Endothelial cell of umbilical vein (primary cell): ENCODE measurements around the gene ARL1. TPM values are rescaled to one million over a fixed set of nuclear protein-coding genes. Genes with fewer than 3 reads are reported as not detected.

Experiments
- BruUV-seq: library from RNA; stranded (reverse); fragments of 400-500 nt; replicated peaks from 2 replicates; lab custom pipeline; 2021; lab: Mats Ljungman, UMichigan
- CTCF ChIA-PET: fragments of 300-600, 350-600 bp; sonication (Branson Sonifier 250); formaldehyde crosslinking; loops from one replicate; lab custom pipeline; 2021; ENCODE audit warnings: antibody characterized with exemption, inconsistent platforms; lab: Charles Lee
- POLR2A ChIA-PET: fragments of 300-600, 350-600 bp; sonication (Branson Sonifier 250); formaldehyde crosslinking; loops from one replicate; lab custom pipeline; 2021; ENCODE audit warnings: antibody characterized with exemption, inconsistent platforms; lab: Charles Lee
- DNase-seq: peaks from one replicate; pipeline ENCODE4 v3.0.0-alpha.2; 2011; ENCODE audit warnings: low read depth, low spot score
- FAIRE-seq: peaks from 2 replicates; lab custom pipeline; 2011; peaks lifted over from hg19 to GRCh38; lab: Jason Lieb, UNC
- H2AFZ ChIP-seq: 2 replicates; pipeline ENCODE4 v1.6.0; 2012; ENCODE audit warnings: low read depth, low read length, control low read depth, inconsistent platforms
- H3K27ac ChIP-seq: 2 replicates; pipeline ENCODE4 v1.5.1; 2011; ENCODE audit warnings: low read depth, mild to moderate bottlenecking, control low read depth, low read length, moderate library complexity; ENCODE audit not compliant: insufficient read depth
- H3K27me3 ChIP-seq, 2 experiments: 2 replicates each; pipeline versions ENCODE4 v1.6.0 to v1.6.1; 2011; ENCODE audit warnings: low read length in 2 of 2, mixed read lengths in 1 of 2; ENCODE audit not compliant: control insufficient read depth in 2 of 2, insufficient read depth in 2 of 2
- H3K36me3 ChIP-seq, 2 experiments: 2 replicates in 1 of 2; 3 replicates in 1 of 2; pipeline ENCODE4 v1.5.1; 2011; ENCODE audit warnings: low read length in 2 of 2, mild to moderate bottlenecking in 1 of 2, moderate library complexity in 1 of 2; ENCODE audit not compliant: control insufficient read depth in 2 of 2, insufficient read depth in 2 of 2; ENCODE audit errors: extremely low read depth in 1 of 2
- H3K4me1 ChIP-seq: 3 replicates; pipeline ENCODE4 v1.5.1; 2011; ENCODE audit warnings: mild to moderate bottlenecking, low read length; ENCODE audit not compliant: control insufficient read depth, insufficient read depth; ENCODE audit errors: extremely low read depth
- H3K4me2 ChIP-seq: 2 replicates; pipeline ENCODE4 v1.6.1; 2011; ENCODE audit warnings: low read length, control low read depth, mixed read lengths; ENCODE audit not compliant: insufficient read depth
- H3K4me3 ChIP-seq, 3 experiments: fragments of 200-600 bp in 1 of 3; sonication (generic), shearing (Covaris generic) in 1 of 3; replicated peaks in 1 of 3; 2 replicates each; pipeline ENCODE4 v1.5.1; 2011 to 2016; ENCODE audit warnings: control low read depth in 3 of 3, low read length in 3 of 3, mild to moderate bottlenecking in 2 of 3, inconsistent platforms in 1 of 3, low read depth in 1 of 3, moderate library complexity in 1 of 3; ENCODE audit not compliant: insufficient read depth in 1 of 3
- H3K79me2 ChIP-seq: 2 replicates; pipeline ENCODE4 v1.6.0; 2012; ENCODE audit warnings: low read length, inconsistent platforms; ENCODE audit not compliant: control insufficient read depth, insufficient read depth
- H3K9ac ChIP-seq: replicated peaks from 2 replicates; pipeline ENCODE3; 2011; ENCODE audit warnings: low read length, control low read depth; ENCODE audit not compliant: insufficient read depth; ENCODE audit errors: extremely low read depth
- H3K9me1 ChIP-seq: replicated peaks from 3 replicates; pipeline ENCODE4 v1.6.0; 2011; ENCODE audit warnings: mild to moderate bottlenecking, low read length; ENCODE audit not compliant: control insufficient read depth, insufficient read depth; ENCODE audit errors: extremely low read depth
- H3K9me3 ChIP-seq: replicated peaks from 2 replicates; pipeline ENCODE4 v1.5.1; 2012; ENCODE audit warnings: low read length, inconsistent platforms; ENCODE audit not compliant: control insufficient read depth, insufficient read depth
- H4K20me1 ChIP-seq: replicated peaks from 2 replicates; pipeline ENCODE3; 2011; ENCODE audit warnings: mild to moderate bottlenecking, low read length; ENCODE audit not compliant: control insufficient read depth, insufficient read depth; ENCODE audit errors: extremely low read depth
- FOS ChIP-seq: IDR thresholded peaks from 2 replicates; pipeline ENCODE4 v1.6.1; 2011; ENCODE audit warnings: mild to moderate bottlenecking, low read length, moderate library complexity, borderline replicate concordance; ENCODE audit not compliant: insufficient read depth
- POLR2A ChIP-seq: IDR thresholded peaks from 2 replicates; pipeline ENCODE4 v1.6.1; 2012; ENCODE audit warnings: low read depth, mild to moderate bottlenecking, control low read depth, low read length
- POLR2AphosphoS5 ChIP-seq: IDR thresholded peaks from 2 replicates; pipeline ENCODE4 v1.6.1; 2012; ENCODE audit warnings: low read depth, mild to moderate bottlenecking, control low read depth, low read length, moderate library complexity; ENCODE audit not compliant: insufficient read depth
- dilution Hi-C: fragments of 300-500 bp; cut with MboI; formaldehyde crosslinking; loops from one replicate; pipeline ENCODE4 v1.15.0; 2019; ENCODE audit warnings: low sequenced_read_pairs; ENCODE audit not compliant: extremely low pct_ligation_motif_present
- intact Hi-C: fragments of 100-400 bp; cut with micrococcal nuclease; formaldehyde crosslinking; loops from one replicate; pipeline ENCODE4 v1.10.0; 2022
- polyA plus RNA-seq, 4 experiments: library from polyadenylated mRNA; depleted of rRNA in 3 of 4; stranded (reverse) in 3 of 4; unstranded in 1 of 4; fragments of >200 nt; gene quantifications; 2 replicates each; pipeline versions ENCODE4 v1.2.1 to v1.2.3, GENCODE V29; 2011 to 2012; ENCODE audit warnings: missing spikeins in 1 of 4
- total RNA-seq: library from RNA; stranded (reverse); gene quantifications from 2 replicates; pipeline ENCODE4 v1.2.3, GENCODE V29; 2021
- TF ChIP-seq, protein P1 (sequence below), 2 donors: IDR thresholded peaks; 1 replicate in 1 of 2; 2 replicates in 1 of 2; pipeline ENCODE4 v1.5.1; 2011; ENCODE audit warnings: low read length in 2 of 2, mild to moderate bottlenecking in 2 of 2, moderate library complexity in 2 of 2, control low read depth in 1 of 2, inconsistent platforms in 1 of 2, low read depth in 1 of 2; ENCODE audit not compliant: insufficient read depth in 1 of 2; ENCODE audit errors: extremely low read depth in 1 of 2

ARL1 gene
- total and polyA plus RNA-seq, 2 donors (not counting 3 experiments of a cell fraction or from before 2014, with no cell fraction given): 30.4 to 76.5 TPM

DNA sequence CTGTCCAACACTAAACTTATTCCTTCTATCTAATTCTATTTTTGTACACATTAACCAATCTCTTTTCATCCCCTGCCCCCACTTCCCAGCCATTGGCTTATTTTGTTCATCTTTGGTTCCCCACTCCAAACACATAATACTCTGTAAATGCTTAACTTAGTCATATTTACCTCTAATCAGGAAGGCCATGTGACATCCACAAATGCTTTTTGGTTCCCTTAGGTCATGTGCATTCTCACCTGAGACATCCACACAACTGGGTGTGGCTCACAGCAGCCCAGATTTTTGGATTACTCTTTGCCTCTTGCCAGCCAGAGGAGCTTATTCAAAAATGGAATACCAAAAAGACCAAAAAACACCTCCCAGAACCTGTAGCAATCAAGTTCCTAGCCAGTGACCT, 28.4 kb downstream of the ARL1 start:
- Histone ChIP-seq H3K9me1 (no peaks in the 10 kb centered on the region), H3K27me3 (no peaks in the 10 kb centered on the region), H3K4me2 (no peak overlapping the region), H3K79me2 (no peaks in the 10 kb centered on the region), H3K4me3 (no peak overlapping the region), H3K36me3 (peaks cover 4 to 6% of the 10 kb centered on the region in 2 experiments), H2AFZ (no peak overlapping the region), H4K20me1 (no peaks in the 10 kb centered on the region), H3K4me1 (no peaks in the 10 kb centered on the region), H3K27ac (no peak overlapping the region), H3K9me3 (no peaks in the 10 kb centered on the region), H3K9ac (no peak overlapping the region)
- ChIA-PET CTCF (no interaction called here), POLR2A (no interaction called here)
- BruUV-seq: no TSS peak
- dilution Hi-C loops (no loop called here), intact Hi-C loops (no loop called here)
- TF ChIP-seq FOS (no peak), POLR2A (no peak)
- TF ChIP-seq, protein P1, sequence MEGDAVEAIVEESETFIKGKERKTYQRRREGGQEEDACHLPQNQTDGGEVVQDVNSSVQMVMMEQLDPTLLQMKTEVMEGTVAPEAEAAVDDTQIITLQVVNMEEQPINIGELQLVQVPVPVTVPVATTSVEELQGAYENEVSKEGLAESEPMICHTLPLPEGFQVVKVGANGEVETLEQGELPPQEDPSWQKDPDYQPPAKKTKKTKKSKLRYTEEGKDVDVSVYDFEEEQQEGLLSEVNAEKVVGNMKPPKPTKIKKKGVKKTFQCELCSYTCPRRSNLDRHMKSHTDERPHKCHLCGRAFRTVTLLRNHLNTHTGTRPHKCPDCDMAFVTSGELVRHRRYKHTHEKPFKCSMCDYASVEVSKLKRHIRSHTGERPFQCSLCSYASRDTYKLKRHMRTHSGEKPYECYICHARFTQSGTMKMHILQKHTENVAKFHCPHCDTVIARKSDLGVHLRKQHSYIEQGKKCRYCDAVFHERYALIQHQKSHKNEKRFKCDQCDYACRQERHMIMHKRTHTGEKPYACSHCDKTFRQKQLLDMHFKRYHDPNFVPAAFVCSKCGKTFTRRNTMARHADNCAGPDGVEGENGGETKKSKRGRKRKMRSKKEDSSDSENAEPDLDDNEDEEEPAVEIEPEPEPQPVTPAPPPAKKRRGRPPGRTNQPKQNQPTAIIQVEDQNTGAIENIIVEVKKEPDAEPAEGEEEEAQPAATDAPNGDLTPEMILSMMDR (IDR thresholded peaks at IDR 0.05; ENCODE audit: extremely low read depth in 1 of 2, insufficient read depth in 1 of 2, low read depth in 1 of 2, low read length in 2 of 2): no peak
- DNase-seq: no peak
- no peak for FAIRE-seq

DNA sequence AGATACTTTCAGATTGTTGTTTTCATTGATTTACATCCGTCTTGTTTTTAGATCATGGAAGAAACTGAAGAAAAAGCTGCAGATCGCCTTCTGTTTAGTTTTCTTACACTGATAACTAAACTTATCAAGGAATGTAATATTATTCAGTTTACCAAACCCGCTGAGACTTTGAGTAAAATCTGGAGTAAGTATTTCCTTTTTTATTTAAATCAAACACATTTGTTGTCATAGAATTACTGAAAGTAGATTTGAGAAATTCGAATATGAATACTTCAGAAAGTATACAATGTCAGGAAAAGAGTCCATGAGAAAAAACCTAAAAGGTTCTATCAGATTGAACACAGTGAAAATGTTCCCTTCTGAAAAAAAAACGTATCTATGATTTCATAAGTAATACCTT, 32.0 kb downstream of the ARL1 start:
- intact Hi-C loops (no loop called here), dilution Hi-C loops (no loop called here)
- POLR2A ChIA-PET: no interaction called here
- BruUV-seq: no TSS peak
- Histone ChIP-seq H3K9me1 (no peaks in the 10 kb centered on the region), H4K20me1 (no peaks in the 10 kb centered on the region), H3K27me3 (no peaks in the 10 kb centered on the region), H3K4me1 (no peaks in the 10 kb centered on the region), H2AFZ (no peak overlapping the region), H3K79me2 (no peaks in the 10 kb centered on the region), H3K9ac (no peak overlapping the region), H3K27ac (no peak overlapping the region), H3K9me3 (no peaks in the 10 kb centered on the region), H3K4me2 (no peak overlapping the region), H3K36me3 (peaks cover 8% of the 10 kb centered on the region in 2 experiments), H3K4me3 (no peak overlapping the region)
- TF ChIP-seq POLR2AphosphoS5: no peak
- FAIRE-seq (no peak), DNase-seq (no peak)
- CTCF ChIA-PET: no interaction called here
